ENCODE measurements around the gene PSMA5.
A peak's percentile ranks its signal among the peaks of the same experiment; 100 is the strongest.

Gene PSMA5

DNA sequence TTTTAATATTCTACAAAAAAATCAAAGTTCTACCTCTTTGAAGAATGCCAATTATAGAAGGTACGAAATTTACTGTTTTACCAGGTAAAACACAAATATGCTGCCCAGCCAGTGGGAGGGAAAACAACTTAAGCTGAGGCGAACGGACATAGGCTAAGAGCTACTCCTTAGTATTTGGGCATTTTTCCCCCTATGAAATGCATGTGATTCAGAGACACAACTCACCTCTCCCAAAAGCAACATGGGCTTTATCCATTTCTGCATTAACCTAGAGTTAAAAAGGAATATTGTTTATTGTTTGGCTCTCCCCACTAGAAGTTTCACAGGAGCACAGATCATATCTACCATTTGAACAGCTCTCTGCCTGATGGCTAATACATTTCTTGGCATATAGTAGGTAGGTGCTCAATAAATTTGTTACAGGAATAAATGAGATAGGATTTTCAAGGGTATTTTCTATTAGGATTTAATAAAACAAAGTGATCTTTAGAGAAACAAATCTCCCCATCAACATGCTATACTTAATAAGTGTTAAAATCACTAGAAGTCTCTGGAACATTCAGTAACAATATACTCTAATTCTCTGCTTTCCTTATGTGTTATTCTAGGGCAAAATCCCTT lies 26.1 kb downstream of the PSMA5 start:
- ChIA-PET CTCF (interaction anchor here (0.6 to 7.8 kb wide), 33 partner anchors 7 to 405 kb away, joined by 3 to 126 read pairs (median 8); partner anchors contain the start of gene PSRC1), POLR2A (interaction anchor here (1.3 to 3.7 kb wide), 3 partner anchors 84 to 300 kb away, joined by 4 to 30 read pairs (median 4); partner anchors contain the start of gene ATXN7L2)
- Histone ChIP-seq H3K27ac (ENCODE audit: extremely low read depth, low read depth, low read length) (no peak overlapping the region), H3K4me1 (ENCODE audit: control insufficient read depth, insufficient read depth, low read length) (peaks cover 4% of the 10 kb centered on the region), H3K4me3 (ENCODE audit: low read depth, low read length) (no peak overlapping the region), H3K36me3 (ENCODE audit: control insufficient read depth in 2 of 2, insufficient read depth in 1 of 2, low read length in 2 of 2) (peaks cover 25 to 40% of the 10 kb centered on the region in 2 experiments), H3K9me3 (ENCODE audit: control insufficient read depth, insufficient read depth, low read depth, low read length) (no peaks in the 10 kb centered on the region)
- TF ChIP-seq ZNF302 (tag by site-specific recombination; IDR thresholded peaks at IDR 0.05; ENCODE audit: low read depth) (no peak), ZNF664 (tag by site-specific recombination; IDR thresholded peaks at IDR 0.05) (peak; percentile 95)

DNA sequence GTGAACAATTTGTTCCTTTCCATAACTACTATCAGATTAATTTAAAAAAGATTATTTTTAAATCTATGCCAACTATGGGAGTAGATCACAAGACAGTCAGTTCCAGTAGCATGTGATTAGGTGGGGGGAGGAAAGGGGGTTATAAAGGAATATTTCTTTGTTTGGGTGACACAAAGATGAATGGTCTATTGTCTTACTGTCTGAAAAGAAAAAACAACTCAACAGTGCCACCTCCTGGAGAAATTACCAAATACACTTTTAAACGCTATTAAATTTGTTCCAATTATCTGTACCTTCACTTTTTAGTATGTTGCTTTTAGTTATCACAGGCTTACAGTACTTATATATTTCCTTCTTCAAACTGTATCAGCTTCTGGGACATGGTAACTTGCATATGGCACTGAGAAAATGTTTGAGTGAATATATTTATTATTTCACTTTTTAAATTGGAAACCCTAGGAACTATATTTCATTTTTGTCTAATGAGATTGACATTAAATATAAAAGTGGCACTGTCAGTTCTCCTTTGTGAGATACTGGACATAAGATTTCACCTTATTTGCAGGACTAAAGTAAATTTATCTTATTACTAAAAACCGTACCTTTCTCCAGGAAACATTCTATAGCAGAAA lies 26.8 kb downstream of the PSMA5 start:
- ChIA-PET CTCF (interaction anchor here (0.6 to 7.8 kb wide), 60 partner anchors 8 to 1562 kb away, joined by 3 to 126 read pairs (median 6); partner anchors contain the start of genes CYB561D1, MYBPHL, PRPF38B and PSRC1), POLR2A (interaction anchor here (1.3 to 3.7 kb wide), 6 partner anchors 84 to 300 kb away, joined by 4 to 30 read pairs (median 14); partner anchors contain the start of genes ATXN7L2, CELSR2 and PSRC1)
- no peaks in the 10 kb centered on the region for H3K9me3 ChIP-seq (ENCODE audit: control insufficient read depth, insufficient read depth, low read depth, low read length)
- no peak overlapping the region for H3K4me3 ChIP-seq (ENCODE audit: low read depth, low read length)
- H3K4me1 ChIP-seq (ENCODE audit: control insufficient read depth, insufficient read depth, low read length): peaks cover 4% of the 10 kb centered on the region
- peaks cover 22 to 32% of the 10 kb centered on the region in 2 experiments for H3K36me3 ChIP-seq (ENCODE audit: control insufficient read depth in 2 of 2, insufficient read depth in 1 of 2, low read length in 2 of 2)
- no peak overlapping the region for H3K27ac ChIP-seq (ENCODE audit: extremely low read depth, low read depth, low read length)
- TF ChIP-seq ZNF169 (tag by site-specific recombination; IDR thresholded peaks at IDR 0.05) (no peak), ZNF433 (tag by site-specific recombination; IDR thresholded peaks at IDR 0.05; ENCODE audit: low read depth) (no peak), ZNF654 (tag by site-specific recombination; IDR thresholded peaks at IDR 0.05; ENCODE audit: low read depth) (peak; percentile 89), PRDM1 (tag by site-specific recombination; IDR thresholded peaks at IDR 0.05) (peak; percentile 65), ZBTB8A (tag by site-specific recombination; IDR thresholded peaks at IDR 0.05) (no peak), ZNF473 (tag by site-specific recombination; IDR thresholded peaks at IDR 0.05) (no peak), SP7 (tag by site-specific recombination; IDR thresholded peaks at IDR 0.05) (peak; percentile 61), ZFP41 (tag by site-specific recombination; IDR thresholded peaks at IDR 0.05; ENCODE audit: borderline replicate concordance) (no peak), ZNF366 (tag by site-specific recombination; conservative IDR thresholded peaks at IDR 0.05) (peak; percentile 66)
- TF ChIP-seq, protein P1, sequence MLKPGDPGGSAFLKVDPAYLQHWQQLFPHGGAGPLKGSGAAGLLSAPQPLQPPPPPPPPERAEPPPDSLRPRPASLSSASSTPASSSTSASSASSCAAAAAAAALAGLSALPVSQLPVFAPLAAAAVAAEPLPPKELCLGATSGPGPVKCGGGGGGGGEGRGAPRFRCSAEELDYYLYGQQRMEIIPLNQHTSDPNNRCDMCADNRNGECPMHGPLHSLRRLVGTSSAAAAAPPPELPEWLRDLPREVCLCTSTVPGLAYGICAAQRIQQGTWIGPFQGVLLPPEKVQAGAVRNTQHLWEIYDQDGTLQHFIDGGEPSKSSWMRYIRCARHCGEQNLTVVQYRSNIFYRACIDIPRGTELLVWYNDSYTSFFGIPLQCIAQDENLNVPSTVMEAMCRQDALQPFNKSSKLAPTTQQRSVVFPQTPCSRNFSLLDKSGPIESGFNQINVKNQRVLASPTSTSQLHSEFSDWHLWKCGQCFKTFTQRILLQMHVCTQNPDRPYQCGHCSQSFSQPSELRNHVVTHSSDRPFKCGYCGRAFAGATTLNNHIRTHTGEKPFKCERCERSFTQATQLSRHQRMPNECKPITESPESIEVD (tag by site-specific recombination; IDR thresholded peaks at IDR 0.05): peak; percentile 55; the same call in 1 of the 2 replicates
- TF ChIP-seq, protein P2, sequence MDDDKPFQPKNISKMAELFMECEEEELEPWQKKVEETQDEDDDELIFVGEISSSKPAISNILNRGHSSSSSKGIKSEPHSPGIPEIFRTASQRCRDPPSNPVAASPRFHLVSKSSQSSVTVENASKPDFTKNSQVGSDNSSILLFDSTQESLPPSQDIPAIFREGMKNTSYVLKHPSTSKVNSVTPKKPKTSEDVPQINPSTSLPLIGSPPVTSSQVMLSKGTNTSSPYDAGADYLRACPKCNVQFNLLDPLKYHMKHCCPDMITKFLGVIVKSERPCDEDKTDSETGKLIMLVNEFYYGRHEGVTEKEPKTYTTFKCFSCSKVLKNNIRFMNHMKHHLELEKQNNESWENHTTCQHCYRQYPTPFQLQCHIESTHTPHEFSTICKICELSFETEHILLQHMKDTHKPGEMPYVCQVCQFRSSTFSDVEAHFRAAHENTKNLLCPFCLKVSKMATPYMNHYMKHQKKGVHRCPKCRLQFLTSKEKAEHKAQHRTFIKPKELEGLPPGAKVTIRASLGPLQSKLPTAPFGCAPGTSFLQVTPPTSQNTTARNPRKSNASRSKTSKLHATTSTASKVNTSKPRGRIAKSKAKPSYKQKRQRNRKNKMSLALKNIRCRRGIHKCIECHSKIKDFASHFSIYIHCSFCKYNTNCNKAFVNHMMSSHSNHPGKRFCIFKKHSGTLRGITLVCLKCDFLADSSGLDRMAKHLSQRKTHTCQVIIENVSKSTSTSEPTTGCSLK (tag by site-specific recombination; IDR thresholded peaks at IDR 0.05): no peak
- TF ChIP-seq, protein P3, sequence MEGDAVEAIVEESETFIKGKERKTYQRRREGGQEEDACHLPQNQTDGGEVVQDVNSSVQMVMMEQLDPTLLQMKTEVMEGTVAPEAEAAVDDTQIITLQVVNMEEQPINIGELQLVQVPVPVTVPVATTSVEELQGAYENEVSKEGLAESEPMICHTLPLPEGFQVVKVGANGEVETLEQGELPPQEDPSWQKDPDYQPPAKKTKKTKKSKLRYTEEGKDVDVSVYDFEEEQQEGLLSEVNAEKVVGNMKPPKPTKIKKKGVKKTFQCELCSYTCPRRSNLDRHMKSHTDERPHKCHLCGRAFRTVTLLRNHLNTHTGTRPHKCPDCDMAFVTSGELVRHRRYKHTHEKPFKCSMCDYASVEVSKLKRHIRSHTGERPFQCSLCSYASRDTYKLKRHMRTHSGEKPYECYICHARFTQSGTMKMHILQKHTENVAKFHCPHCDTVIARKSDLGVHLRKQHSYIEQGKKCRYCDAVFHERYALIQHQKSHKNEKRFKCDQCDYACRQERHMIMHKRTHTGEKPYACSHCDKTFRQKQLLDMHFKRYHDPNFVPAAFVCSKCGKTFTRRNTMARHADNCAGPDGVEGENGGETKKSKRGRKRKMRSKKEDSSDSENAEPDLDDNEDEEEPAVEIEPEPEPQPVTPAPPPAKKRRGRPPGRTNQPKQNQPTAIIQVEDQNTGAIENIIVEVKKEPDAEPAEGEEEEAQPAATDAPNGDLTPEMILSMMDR (tag by site-specific recombination; IDR thresholded peaks at IDR 0.05): peak; percentile 43

All from HEK293 (cell line).